ENCODE data around the gene CHORDC1.

The CHORDC1 gene

DNA sequence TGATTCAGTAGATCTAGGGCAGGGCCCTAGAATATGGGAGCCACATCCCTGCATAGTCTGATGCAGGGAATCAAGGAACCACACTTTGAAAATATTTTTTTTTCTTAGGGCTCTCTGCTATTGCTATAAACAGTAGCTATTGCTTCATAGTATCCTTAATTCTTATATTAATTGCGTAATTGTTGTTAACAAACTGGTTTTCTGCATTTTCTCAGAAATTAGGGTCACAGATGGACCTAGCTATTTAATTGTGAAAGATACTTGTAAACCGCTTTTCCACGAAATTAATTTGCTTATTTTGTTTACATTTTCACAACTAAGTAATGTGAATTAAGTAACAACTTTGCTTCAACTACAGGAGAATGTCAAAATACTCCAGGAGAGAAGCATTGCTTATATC is 54.3 kb downstream of the CHORDC1 start:
- TF ChIP-seq TAF1 (IDR thresholded peaks at IDR 0.05; ENCODE audit: borderline replicate concordance, insufficient read depth, low read length) (no peak), POLR2AphosphoS5 (IDR thresholded peaks at IDR 0.05; ENCODE audit: low read depth, low read length) (no peak), SIN3A (IDR thresholded peaks at IDR 0.05; ENCODE audit: borderline replicate concordance, insufficient read depth, low read length) (no peak), FOXP2 (optimal IDR thresholded peaks at IDR 0.05; ENCODE audit: borderline replicate concordance, extremely low read depth, extremely low read length, insufficient read depth) (no peak)
- TF ChIP-seq, protein P1, sequence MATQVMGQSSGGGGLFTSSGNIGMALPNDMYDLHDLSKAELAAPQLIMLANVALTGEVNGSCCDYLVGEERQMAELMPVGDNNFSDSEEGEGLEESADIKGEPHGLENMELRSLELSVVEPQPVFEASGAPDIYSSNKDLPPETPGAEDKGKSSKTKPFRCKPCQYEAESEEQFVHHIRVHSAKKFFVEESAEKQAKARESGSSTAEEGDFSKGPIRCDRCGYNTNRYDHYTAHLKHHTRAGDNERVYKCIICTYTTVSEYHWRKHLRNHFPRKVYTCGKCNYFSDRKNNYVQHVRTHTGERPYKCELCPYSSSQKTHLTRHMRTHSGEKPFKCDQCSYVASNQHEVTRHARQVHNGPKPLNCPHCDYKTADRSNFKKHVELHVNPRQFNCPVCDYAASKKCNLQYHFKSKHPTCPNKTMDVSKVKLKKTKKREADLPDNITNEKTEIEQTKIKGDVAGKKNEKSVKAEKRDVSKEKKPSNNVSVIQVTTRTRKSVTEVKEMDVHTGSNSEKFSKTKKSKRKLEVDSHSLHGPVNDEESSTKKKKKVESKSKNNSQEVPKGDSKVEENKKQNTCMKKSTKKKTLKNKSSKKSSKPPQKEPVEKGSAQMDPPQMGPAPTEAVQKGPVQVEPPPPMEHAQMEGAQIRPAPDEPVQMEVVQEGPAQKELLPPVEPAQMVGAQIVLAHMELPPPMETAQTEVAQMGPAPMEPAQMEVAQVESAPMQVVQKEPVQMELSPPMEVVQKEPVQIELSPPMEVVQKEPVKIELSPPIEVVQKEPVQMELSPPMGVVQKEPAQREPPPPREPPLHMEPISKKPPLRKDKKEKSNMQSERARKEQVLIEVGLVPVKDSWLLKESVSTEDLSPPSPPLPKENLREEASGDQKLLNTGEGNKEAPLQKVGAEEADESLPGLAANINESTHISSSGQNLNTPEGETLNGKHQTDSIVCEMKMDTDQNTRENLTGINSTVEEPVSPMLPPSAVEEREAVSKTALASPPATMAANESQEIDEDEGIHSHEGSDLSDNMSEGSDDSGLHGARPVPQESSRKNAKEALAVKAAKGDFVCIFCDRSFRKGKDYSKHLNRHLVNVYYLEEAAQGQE (IDR thresholded peaks at IDR 0.05; ENCODE audit: insufficient read depth in 1 of 2, low read depth in 2 of 2, low read length in 2 of 2): no peak

All from PFSK-1 (cell line).